Coronary artery (tissue), 2 donors: ENCODE measurements around the gene RNU2-63P.

Experiments
- DNase-seq: peaks from one replicate; pipeline ENCODE4 v3.0.0-alpha.2; 2017; ENCODE audit warnings: low spot score
- H3K27ac ChIP-seq, 2 donors: fragments of 200-600 bp; sonication (generic); one replicate each; pipeline ENCODE4 v1.5.1; 2016 to 2019
- H3K4me3 ChIP-seq: fragments of 200-600 bp; sonication (generic); 2 replicates; pipeline ENCODE4 v1.5.1; 2016; ENCODE audit warnings: mild to moderate bottlenecking, moderate library complexity
- TF ChIP-seq, protein P1 (sequence below): fragments of 200-600 bp; sonication (generic); IDR thresholded peaks from one replicate; pipeline ENCODE4 v1.5.1; 2019; ENCODE audit warnings: antibody characterized with exemption

The RNU2-63P gene

DNA sequence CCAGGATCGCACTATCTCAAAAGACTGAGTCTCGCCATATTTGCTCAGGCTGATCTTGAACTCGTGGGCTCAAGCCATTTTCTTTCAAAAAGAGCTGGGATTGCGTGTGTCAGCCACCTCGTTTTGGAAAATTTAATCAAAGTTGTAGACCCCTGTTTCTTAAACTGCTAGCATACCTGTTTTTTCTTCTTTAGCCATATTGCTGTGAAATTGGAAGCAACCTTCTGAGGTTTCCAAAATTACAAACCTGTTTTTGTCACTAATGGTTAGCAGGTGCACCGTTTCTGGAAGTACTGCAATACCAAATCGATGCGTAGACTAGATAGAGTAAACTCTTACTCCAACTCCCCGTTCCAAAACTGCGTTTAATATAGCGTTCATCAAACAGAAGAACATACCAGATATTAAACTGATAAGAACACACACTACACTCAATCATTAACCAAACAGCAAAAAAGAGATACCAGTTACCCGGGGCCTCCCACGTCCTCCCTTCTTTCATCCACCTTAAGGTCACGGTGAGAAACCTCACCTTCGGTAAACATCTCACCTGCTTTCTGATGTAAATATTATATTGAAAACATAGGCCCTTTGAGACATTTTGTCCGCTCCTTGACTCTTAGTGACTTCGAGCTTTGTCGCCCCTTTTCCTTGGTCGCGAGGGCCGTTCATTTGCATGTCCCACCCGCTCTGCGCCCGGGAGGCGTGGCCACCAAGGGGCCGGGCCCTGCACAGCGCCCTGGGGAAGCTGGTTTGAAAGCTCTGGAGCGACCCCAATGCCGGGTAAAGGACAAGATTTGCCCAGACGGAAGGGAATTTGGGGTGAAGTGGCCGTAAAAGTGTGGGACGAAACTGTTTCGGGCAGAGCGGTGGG, at the start of gene RNU2-63P:
RNU2-63P (minus strand) TSS at position 462 of the 874 bp plus-strand sequence.
- H3K27ac ChIP-seq, result peak within 1 kb of the TSS; percentile 34 to 35
- TF ChIP-seq, protein P1, sequence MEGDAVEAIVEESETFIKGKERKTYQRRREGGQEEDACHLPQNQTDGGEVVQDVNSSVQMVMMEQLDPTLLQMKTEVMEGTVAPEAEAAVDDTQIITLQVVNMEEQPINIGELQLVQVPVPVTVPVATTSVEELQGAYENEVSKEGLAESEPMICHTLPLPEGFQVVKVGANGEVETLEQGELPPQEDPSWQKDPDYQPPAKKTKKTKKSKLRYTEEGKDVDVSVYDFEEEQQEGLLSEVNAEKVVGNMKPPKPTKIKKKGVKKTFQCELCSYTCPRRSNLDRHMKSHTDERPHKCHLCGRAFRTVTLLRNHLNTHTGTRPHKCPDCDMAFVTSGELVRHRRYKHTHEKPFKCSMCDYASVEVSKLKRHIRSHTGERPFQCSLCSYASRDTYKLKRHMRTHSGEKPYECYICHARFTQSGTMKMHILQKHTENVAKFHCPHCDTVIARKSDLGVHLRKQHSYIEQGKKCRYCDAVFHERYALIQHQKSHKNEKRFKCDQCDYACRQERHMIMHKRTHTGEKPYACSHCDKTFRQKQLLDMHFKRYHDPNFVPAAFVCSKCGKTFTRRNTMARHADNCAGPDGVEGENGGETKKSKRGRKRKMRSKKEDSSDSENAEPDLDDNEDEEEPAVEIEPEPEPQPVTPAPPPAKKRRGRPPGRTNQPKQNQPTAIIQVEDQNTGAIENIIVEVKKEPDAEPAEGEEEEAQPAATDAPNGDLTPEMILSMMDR, result no peak
- peak; percentile 83 for DNase-seq
- H3K4me3 ChIP-seq, result peak within 1 kb of the TSS; percentile 72

GRCh38 chr2:88061295-88061694, 44.9 kb upstream of the RNU2-63P start:
- Histone ChIP-seq H3K4me3 (no peak overlapping the region), H3K27ac (no peak overlapping the region)
- TF ChIP-seq, protein P1, result no peak
- no peak for DNase-seq

- DNase-seq, result no peak
- TF ChIP-seq, protein P1, result no peak
- H3K4me3 ChIP-seq, result no peak overlapping the region
- H3K27ac ChIP-seq, result no peak overlapping the region
Measured at GRCh38 chr2:88060907-88061275, 44.5 kb upstream of the RNU2-63P start.

GRCh38 chr2:88059979-88060906, 43.9 kb upstream of the RNU2-63P start:
- TF ChIP-seq, protein P1, result peak; percentile 48
- no peak for DNase-seq
- Histone ChIP-seq H3K4me3 (no peak overlapping the region), H3K27ac (no peak overlapping the region)

GRCh38 chr2:88058191-88058590, 41.8 kb upstream of the RNU2-63P start:
- no peak for DNase-seq
- TF ChIP-seq, protein P1, result no peak
- no peak overlapping the region for H3K27ac ChIP-seq
- no peak overlapping the region for H3K4me3 ChIP-seq

GRCh38 chr2:88057437-88057844, 41.1 kb upstream of the RNU2-63P start:
- Histone ChIP-seq H3K4me3 (no peak overlapping the region), H3K27ac (no peak overlapping the region)
- TF ChIP-seq, protein P1, result no peak
- no peak for DNase-seq
